ENCODE results near the gene ITGAV. TPM values are rescaled to one million over a fixed set of nuclear protein-coding genes. Genes with fewer than 3 reads are reported as not detected.

Gene ITGAV
- total RNA-seq, 2 donors from 2014 or later = 8.7 to 10.9 TPM

GRCh38 chr2:186629250-186629996, 39.6 kb downstream of the ITGAV start:
- DNase-seq (ENCODE audit: low spot score in 2 of 2) = no peak
- Mint-ChIP-seq H3K27ac (no peak overlapping the region), H3K9me3 (no peaks in the 10 kb centered on the region), H3K36me3 (peaks cover 0 to 5% of the 10 kb centered on the region in 2 donors)
- ATAC-seq = no peak

- no peaks in the 10 kb centered on the region for H3K9me3 Mint-ChIP-seq
- DNase-seq (ENCODE audit: low spot score in 2 of 2) (no peak), ATAC-seq (no peak)
- no peak overlapping the region for H3K27ac Mint-ChIP-seq
- no peaks in the 10 kb centered on the region for H3K36me3 Mint-ChIP-seq
These were observed 42.6 kb downstream of the ITGAV start for GRCh38 chr2:186632417-186632816.

- Mint-ChIP-seq H3K27ac (no peak overlapping the region), H3K9me3 (no peaks in the 10 kb centered on the region), H3K36me3 (no peaks in the 10 kb centered on the region)
- DNase-seq (ENCODE audit: low spot score in 2 of 2) (no peak), ATAC-seq (no peak)
These were observed 44.8 kb downstream of the ITGAV start for GRCh38 chr2:186634701-186635100.

GRCh38 chr2:186636800-186637496, 47.1 kb downstream of the ITGAV start:
- H3K27ac Mint-ChIP-seq = no peak overlapping the region
- no peaks in the 10 kb centered on the region for H3K9me3 Mint-ChIP-seq
- no peak for DNase-seq (ENCODE audit: low spot score in 2 of 2)
- peaks cover 0 to 5% of the 10 kb centered on the region in 2 donors for H3K36me3 Mint-ChIP-seq
- no peak for ATAC-seq

- Mint-ChIP-seq H3K9me3 (no peaks in the 10 kb centered on the region), H3K36me3 (peaks cover 0 to 5% of the 10 kb centered on the region in 2 donors), H3K27ac (no peak overlapping the region)
- ATAC-seq = no peak
- no peak for DNase-seq (ENCODE audit: low spot score in 2 of 2)
These were observed 47.6 kb downstream of the ITGAV start for GRCh38 chr2:186637497-186637800.

- DNase-seq (ENCODE audit: low spot score in 2 of 2) (no peak), ATAC-seq (peak; percentile 77 to 79)
- Mint-ChIP-seq H3K27ac (peak overlapping the region; percentile 5 to 45), H3K36me3 (peaks cover 0 to 5% of the 10 kb centered on the region in 2 donors), H3K9me3 (no peaks in the 10 kb centered on the region)
These were observed 50.1 kb downstream of the ITGAV start for GRCh38 chr2:186639939-186640338.

GRCh38 chr2:186641132-186641806, 51.4 kb downstream of the ITGAV start:
- DNase-seq (ENCODE audit: low spot score in 2 of 2) = no peak
- Mint-ChIP-seq H3K9me3 (no peaks in the 10 kb centered on the region), H3K36me3 (peaks cover 0 to 5% of the 10 kb centered on the region in 2 donors), H3K27ac (peak overlapping the region in 1 of 2 donors; percentile 93)
- ATAC-seq = peak; percentile 7 to 52

GRCh38 chr2:186641807-186642321, 52.0 kb downstream of the ITGAV start:
- peak; percentile 39 to 68 for ATAC-seq
- no peaks in the 10 kb centered on the region for H3K9me3 Mint-ChIP-seq
- peaks cover 0 to 5% of the 10 kb centered on the region in 2 donors for H3K36me3 Mint-ChIP-seq

GRCh38 chr2:186644791-186645190, 54.9 kb downstream of the ITGAV start:
- ATAC-seq (no peak), DNase-seq (ENCODE audit: low spot score in 2 of 2) (no peak)
- no peak overlapping the region for H3K27ac Mint-ChIP-seq
- no peaks in the 10 kb centered on the region for H3K9me3 Mint-ChIP-seq
- peaks cover 0 to 5% of the 10 kb centered on the region in 2 donors for H3K36me3 Mint-ChIP-seq

More at GRCh38 chr2:186641807-186642321, 52.0 kb downstream of the ITGAV start:
- peak in 1 of 2 donors; percentile 17 for DNase-seq (ENCODE audit: low spot score in 2 of 2)
- no peak overlapping the region for H3K27ac Mint-ChIP-seq

- DNase-seq (ENCODE audit: low spot score in 2 of 2) (no peak), ATAC-seq (no peak)
- H3K36me3 Mint-ChIP-seq = peaks cover 0 to 5% of the 10 kb centered on the region in 2 donors
- no peaks in the 10 kb centered on the region for H3K9me3 Mint-ChIP-seq
- no peak overlapping the region for H3K27ac Mint-ChIP-seq
These were observed 56.1 kb downstream of the ITGAV start for GRCh38 chr2:186645999-186646398.

GRCh38 chr2:186648130-186648529, 58.3 kb downstream of the ITGAV start:
- DNase-seq (ENCODE audit: low spot score in 2 of 2) = no peak
- no peak overlapping the region for H3K27ac Mint-ChIP-seq
- H3K9me3 Mint-ChIP-seq = no peaks in the 10 kb centered on the region
- H3K36me3 Mint-ChIP-seq = no peaks in the 10 kb centered on the region
- no peak for ATAC-seq

GRCh38 chr2:186653511-186653910, 63.7 kb downstream of the ITGAV start:
- Mint-ChIP-seq H3K9me3 (no peaks in the 10 kb centered on the region), H3K27ac (no peak overlapping the region), H3K36me3 (no peaks in the 10 kb centered on the region)
- ATAC-seq = no peak
- no peak for DNase-seq (ENCODE audit: low spot score in 2 of 2)

- ATAC-seq (no peak), DNase-seq (ENCODE audit: low spot score in 2 of 2) (no peak)
- Mint-ChIP-seq H3K27ac (no peak overlapping the region), H3K9me3 (no peaks in the 10 kb centered on the region), H3K36me3 (peaks cover 0 to under 1% of the 10 kb centered on the region in 2 donors)
These were observed 69.5 kb downstream of the ITGAV start for GRCh38 chr2:186659383-186659782.

- ATAC-seq (no peak), DNase-seq (ENCODE audit: low spot score in 2 of 2) (no peak)
- H3K27ac Mint-ChIP-seq = no peak overlapping the region
- H3K36me3 Mint-ChIP-seq = peaks cover 0 to 11% of the 10 kb centered on the region in 2 donors
- no peaks in the 10 kb centered on the region for H3K9me3 Mint-ChIP-seq
These were observed 74.7 kb downstream of the ITGAV start for GRCh38 chr2:186664385-186665043.

- Mint-ChIP-seq H3K36me3 (peaks cover 39 to 46% of the 10 kb centered on the region in 2 donors), H3K9me3 (peaks cover 7 to 14% of the 10 kb centered on the region in 2 donors), H3K27ac (no peak overlapping the region)
- no peak for DNase-seq (ENCODE audit: low spot score in 2 of 2)
- no peak for ATAC-seq
These were observed 79.3 kb downstream of the ITGAV start for GRCh38 chr2:186669146-186669545.

- Mint-ChIP-seq H3K9me3 (peaks cover 7 to 14% of the 10 kb centered on the region in 2 donors), H3K36me3 (peaks cover 35 to 39% of the 10 kb centered on the region in 2 donors), H3K27ac (no peak overlapping the region)
- ATAC-seq (no peak), DNase-seq (ENCODE audit: low spot score in 2 of 2) (no peak)
These were observed 81.0 kb downstream of the ITGAV start for GRCh38 chr2:186670831-186671230.
